HG03064 (cell line): Measurements from ENCODE around the gene MMP28.
"Not testable (repeated sequence)": the region's sequence is repeated elsewhere in the genome, so short reads cannot be mapped to it uniquely, and the experiment has no call there.

Source experiments
- ATAC-seq: cut with Tn5 transposase; IDR thresholded peaks from one replicate; pipeline ENCODE4 v1.9.1; 2021; ENCODE audit warnings: low read depth; ENCODE audit not compliant: unreplicated experiment

The MMP28 gene

DNA sequence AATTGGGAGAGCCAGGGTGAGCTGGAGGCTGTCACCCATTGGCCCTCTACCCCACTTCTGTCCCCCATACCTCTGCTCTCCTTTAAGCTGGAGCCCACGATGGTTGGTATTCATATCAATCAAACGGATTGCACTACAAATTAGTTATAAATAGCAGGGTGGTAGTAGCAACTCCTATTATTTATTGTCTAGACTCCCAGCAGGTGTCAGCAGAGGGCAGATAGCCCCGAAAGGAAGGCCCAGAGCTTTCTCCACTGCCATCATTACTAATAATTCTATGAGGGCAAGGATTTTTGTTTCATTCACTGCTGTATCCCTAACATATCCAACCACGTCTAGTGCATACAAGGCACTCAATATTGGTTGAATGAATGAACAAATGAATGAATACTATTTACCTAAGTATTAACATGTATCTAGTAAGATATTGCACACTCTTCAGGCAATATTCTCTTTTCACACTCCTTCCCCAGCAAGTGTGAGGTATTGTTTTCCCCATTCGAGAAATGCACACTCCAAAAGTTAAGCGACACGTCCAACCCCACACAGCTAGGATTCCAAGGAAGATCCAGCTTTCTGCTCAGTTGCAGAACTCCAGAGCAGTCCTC is 28.4 kb downstream of the MMP28 start:
- ATAC-seq = no peak

DNA sequence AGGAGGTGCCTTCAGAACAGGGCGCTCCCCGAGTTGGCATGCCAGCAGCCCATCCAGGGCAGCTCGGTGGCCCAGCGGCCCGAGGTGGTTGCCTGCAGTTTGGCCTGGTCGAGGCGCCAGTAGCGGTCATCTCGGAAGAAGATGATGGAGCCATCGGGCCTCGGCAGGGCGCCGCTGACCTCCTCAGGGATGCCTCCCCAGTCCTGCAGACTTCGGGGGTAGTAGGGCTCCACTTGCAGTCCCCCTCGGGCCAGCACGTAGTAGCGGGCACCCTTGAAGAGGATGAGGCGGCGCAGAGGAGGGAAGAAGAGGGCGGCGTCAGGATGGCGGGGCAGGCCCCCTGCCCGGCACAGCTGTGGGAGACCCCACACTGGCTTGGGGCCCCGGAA is 29.0 kb downstream of the MMP28 start:
- no peak for ATAC-seq

DNA sequence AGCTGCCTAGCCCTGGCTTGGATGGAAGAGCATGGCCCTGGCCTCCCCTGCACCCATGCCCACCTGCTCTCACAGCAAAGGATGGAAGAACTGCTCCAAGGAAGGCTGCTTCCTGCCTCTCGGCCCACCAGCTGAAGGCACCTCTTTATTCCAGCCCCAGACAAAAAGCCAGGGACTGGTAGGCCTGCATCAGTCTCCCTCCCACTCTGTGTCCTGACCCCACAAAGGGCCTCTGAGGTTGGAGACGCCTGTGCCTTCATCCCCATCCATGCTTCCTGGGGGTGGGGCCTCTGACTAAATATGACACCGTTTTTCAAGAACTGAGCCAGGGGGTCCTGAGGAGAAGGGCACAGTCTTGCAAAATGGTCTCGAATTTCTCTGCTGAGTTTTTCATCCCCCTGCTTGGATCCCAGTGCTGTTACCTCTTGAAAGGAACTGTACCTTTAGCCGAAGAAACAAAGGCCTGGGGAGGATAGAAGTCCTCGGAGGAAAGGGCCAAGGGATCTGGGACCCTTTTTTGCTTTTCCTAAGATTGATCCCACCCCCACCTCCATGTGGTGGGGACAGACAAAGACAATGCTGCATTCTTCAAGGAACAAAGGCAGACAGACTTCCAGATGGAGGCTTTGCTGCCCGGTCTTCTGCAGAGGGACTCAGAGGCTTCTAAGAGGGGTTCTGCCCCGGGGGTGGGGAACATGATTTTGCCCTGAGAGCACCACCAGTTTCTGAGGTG is 29.5 kb downstream of the MMP28 start:
- no peak for ATAC-seq

DNA sequence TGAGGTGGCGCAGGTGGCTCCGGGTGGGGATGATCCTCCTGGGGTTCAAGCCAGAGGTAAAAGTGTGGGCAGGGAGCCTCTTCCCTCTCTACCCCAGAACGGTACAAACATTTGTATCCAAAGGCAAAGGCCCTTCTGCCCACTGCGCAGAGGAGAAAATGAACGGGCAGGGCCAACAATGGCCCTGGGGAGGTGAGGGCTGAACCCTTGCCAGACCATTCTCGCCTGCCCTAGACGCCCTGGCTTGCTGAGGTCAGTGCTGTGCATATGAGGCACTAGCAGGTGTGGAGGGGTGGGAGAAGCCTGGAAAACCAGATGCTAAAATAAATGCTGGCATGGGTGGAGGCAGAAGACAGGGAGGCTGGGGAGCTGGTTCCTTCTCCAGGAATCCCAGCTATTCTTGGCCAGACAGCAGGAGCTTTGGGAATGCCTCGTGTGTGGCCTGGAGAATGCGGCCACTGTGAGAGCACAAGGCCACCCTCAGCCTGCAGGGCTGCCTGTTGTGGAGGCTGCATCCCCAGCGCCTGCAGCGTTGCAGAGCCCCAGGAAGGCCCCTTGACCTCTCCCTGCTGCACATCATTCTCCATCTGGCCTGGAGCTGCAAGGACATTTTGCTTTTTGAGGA is 30.2 kb downstream of the MMP28 start:
- ATAC-seq = no peak

DNA sequence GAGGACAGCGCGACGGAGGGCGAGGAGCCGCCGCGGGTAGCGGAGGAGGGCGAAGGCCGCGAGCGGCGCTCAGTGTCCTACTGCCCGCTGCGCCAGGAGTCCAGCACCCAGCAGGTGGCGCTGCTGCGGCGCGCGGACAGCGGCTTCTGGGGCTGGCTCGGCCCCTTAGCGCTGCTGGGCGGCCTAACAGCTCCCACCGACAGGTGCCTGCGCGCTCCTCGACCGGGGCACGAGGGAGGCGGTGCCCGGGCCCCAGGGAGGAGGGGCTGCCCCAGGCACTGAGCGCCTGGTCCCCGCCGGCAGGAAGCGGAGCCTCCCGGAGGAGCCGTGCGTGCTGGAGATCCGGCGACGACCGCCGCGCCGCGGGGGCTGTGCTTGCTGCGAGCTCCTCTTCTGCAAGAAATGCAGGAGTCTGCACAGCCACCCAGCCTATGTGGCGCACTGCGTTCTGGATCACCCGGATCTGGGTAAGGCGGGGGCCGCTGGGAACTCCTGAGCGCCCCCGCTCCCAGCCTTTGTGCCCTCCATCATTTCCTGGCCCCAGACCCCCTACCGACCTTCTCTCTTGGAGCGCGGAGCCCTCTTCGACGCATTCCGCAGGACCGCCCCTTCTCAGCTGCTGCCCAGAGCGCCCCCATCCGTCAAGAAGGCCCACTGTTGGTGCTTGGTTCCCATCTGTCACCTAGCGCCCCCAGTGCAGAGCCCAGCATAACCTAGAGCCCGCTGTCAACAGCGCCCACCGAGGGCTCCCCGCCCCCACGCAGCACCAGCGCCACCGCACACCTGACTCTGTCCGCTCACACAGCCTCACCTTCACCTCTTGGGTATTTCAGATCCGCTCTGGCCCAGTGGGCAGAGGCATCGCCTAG is 31.1 kb downstream of the MMP28 start:
- peak; percentile 83 for ATAC-seq

DNA sequence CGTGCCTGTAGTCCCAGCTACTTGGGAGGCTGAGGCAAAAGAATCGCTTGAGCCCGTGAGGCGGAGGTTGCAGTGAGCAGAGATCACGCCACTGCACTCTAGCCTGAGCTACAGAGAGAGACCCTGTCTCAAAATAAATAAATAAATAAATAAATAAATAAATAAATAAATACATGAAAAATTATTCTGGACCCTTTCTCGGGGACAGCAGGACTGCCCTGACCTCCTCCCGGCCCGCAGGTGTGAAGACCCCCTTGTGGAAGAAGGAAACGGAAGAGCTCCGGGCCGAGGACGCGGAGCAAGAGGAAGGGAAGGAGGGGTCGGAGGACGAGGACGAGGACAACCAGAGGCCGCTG is 31.7 kb downstream of the MMP28 start:
- no peak for ATAC-seq

DNA sequence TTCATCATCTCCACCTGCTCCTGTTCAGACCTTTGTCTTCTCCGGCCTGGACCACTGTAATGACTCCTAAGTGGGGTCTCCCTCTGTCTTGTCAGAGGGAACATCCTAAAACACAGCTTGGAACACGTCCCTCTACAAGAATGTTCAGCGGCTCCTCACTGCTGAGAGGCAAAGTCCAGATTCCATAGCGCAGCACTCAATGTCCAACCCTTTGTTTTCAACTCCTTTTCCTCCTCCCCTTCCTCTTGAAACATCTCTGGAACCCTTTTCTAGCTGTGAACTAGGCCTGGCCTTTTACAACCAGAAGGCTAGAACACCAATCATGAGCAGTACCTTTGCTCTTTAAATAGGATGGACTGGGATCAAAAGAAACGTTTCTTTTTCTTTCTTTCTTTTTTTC is 33.8 kb downstream of the MMP28 start:
- ATAC-seq = no peak

DNA sequence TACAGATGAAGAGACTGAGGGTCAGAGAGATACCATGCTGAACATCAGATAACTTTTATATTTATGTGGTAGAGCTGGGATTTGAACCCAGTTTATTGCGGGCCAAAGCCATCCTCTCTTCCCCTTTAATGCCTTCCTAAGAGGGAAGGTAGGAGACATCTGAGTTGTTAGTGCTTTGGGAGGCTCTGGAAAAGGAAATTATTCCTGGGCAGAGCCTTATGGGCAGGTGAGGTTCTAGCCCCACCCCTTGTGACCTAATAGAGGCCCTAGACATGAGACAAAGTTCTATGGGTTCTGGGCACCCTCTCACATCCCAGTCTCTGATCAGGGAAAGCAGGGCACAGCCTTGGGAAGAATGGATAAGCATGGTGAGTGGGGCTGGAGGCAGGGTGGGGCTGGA is 34.9 kb downstream of the MMP28 start, which contains the start of gene C17orf50:
Gene C17orf50, plus strand, starts transcription at position 301 of the 400 bp plus-strand sequence. Its CDS starts 55 bp downstream, at position 356.
- no peak for ATAC-seq

DNA sequence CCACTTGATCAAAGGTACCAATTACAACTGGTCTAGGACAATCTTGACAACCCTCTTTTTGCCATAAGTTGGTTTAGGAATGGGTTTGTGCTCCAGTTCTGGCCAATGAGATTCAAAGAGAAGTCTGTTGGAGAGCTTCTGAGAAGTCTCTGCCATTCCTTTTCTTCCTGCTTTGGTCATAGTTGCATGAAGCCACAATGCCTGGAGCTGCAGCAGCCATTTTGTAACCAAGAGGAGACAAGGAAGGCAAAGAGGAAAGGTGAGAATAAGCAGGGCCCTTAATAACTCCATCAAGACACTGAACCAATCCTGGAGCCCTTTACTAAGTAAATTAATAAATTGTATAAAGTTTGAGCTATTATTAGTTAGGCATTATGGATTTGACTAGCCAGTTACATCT is 38.2 kb downstream of the MMP28 start:
- ATAC-seq = no peak

DNA sequence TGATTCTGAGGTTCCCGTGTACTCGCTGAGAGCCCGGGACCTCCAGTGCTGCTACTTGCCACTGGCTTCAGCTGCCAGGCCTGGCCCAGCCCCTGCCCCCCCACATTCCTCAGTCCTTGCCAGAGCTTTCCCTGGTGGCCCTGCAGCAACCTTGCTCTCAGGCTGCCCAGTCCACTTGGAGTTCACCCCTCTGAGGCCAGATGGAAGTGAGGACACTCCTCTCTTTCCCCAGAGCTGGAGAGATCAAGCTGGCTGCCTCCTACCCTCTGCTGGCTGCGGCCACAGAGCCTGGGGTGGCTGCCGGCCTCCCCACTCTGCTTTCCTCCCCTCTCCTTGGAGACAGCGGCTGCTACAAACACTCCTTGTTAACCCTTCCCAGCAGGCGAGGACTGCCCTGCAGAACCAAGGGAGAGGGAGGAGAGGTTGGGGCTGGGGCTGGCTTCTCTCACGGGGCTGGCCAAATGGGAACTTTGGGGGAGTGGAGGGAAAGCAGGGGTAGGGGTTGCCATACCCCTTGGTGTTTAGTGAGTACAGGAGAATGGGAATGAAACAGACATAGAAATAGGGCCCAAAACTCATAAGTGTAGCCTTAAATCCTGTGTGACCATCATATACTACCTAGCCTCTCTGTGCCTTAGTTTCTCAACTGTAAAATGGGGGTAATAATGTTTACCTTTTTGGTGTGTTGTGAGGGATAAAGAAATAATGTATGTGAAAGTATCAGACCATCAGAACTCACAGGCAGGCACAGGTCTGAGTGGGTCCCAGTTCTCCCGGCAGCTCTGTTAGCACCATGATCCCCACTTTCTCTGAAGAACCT is 42.3 kb downstream of the MMP28 start, which contains the start of gene GAS2L2:
Gene GAS2L2, minus strand, starts transcription at position 295 of the 820 bp plus-strand sequence. CDS start 389 bp downstream, outside the sequence.
- no peak for ATAC-seq

DNA sequence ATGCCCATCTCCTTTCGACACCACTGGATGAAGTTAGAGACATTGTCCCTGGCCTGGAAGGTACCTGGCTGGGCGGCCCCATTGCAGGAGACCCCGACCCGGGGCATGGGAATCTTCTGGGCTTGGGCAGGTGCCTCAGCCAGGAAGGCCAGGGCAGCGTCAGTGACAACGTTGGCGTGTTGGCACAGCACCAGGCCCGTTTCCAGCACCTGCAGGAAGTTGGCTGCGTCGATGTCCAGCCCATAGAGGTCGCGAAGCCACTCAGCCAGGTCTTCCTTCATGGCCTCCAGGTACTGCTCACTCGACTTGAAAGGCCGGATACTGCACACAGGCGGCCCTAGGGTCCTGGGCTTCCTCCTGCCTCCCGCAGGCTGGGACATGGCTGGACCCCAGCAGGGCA is 43.0 kb downstream of the MMP28 start:
- no peak for ATAC-seq

DNA sequence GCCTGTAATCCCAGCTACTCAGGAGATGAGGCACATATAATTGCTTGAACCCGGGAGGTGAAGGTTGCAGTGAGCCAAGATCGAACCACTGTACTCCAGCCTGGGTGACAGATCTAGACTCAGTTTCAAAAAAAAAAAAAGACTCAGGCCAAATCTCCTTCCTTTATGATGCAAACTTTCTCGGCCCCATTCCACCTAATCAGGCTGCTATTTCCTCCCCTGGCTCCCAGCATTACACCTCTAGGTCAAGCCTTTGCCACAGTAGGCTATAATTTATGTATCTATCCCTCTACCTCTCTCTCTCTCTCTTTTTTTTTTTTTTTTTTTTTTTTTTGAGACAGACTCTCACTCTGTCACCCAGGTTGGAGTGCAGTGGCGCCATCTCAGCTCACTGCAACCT is 43.9 kb downstream of the MMP28 start:
- ATAC-seq = not testable (repeated sequence)

DNA sequence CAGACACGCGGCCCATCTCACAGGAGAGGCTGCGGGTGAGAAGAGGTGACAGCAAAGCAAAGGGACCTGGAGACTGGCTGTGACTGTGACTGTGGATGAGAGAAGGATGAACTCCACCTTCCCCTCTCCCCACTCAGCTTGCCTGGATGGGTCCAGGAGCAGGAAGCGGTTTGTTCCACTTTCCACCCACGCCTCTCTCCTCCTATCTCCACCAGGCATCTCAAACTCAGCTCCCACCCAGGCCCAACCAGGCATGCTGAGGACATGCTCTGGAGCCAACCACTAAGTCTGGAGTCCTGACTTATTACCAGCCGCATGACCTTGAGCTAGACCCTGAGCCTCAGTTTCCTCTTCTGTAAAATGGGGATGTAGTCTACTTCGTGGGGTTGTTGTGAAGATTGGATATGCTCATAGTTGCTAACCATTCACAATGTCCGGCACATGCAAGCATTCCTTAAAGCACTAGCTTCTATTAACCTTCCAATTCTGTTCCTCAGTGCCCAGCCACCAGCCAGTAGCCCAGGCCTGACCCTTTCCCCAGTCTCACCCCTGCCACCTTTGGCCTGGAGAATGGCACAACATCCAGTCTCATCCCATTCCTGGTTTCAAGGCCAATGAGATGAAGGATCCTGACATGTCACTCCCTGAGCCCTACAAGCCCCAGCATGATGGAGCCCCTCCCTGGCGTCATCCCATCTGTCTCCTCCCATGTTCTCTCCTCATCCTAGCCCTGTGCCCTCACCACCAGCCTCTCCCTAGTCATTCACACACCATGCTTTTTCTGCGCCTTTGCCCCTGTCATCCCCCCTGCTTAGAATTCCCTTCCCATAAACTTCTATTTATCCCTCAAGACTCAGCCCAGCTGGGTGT is 44.7 kb downstream of the MMP28 start:
- no peak for ATAC-seq

DNA sequence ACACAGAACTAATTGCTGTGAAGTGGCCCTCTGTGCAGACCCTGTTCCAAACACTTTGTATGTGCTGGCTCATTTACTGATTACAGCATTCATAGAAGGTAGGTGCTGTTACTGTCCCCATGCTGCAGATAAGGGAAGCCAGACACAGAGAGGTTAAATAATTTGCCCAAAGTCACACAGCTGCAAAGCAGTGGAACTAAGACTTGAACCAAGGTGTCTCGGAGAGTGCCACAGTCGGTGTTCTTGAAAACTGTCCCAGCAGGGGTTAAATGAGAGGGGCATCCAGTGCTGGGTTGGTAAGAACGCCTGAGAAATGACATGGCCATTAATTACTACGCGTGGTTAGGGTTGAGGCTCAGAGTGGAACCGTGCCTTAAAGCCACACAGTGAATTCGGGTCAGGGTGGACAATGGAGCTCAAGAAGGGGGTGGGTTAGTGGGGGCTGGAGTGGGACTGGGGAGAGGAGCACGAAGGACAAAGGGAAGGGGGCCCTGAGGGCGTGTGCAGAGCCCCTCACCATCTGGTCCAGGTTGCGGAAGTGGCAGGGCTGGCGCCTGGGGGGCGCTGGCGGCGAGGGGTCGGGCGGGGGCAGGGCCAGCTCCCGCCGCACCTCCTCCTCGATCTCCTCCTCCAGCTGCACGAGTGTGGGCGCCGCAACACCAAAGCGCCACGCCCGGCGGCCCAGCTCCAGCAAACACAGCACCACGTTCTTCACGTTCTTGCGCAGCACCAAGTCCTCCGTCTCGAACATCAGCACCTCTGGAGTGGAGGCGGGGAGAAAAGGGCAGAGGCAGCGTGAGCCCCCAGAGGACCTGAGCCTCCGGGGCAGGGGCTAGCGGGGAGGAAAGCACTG is 45.7 kb downstream of the MMP28 start:
- ATAC-seq = no peak

DNA sequence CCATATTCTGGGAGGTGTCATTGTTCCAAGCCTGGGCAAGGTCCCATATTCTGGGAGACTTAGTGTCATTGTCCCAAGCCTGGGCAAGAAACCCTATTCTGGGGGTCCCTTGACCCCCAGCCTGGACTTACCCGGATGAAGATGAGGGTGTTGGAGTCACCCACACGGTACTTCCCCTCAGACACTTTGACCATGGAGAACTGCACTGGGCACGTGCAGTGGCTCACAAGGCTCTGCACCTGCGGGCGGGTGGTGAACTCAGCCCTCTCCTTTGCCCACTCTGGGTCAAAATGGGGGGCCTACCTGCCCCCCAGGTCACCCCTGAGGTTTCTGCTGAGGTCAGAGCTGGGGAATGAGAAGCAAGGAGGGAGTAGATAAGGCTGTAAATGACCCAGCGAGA is 46.5 kb downstream of the MMP28 start:
- no peak for ATAC-seq

DNA sequence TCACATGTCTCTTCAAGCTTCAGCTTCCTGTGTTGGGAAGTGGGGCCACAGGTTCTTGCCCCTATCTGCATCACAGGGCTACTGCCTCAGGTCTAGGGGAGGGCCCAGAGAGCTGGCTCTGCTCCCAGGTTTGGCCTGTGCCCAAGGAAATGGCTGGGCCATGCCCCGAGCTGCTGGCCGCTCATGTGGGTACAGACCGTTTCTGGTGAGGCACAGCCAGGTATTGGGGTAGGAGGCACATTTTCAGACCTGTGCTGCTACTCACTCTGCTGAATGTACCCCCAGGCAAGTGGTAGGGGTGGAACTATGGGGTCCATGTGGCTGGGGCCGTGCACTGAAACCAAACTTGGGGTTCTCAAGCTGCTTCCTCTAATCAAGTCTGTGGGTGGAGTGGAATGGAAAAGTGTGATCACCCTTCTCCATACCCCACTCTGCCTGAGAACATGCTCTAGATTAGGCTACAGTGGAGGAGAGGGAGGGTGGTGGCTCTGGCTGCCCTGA is 47.0 kb downstream of the MMP28 start:
- no peak for ATAC-seq

DNA sequence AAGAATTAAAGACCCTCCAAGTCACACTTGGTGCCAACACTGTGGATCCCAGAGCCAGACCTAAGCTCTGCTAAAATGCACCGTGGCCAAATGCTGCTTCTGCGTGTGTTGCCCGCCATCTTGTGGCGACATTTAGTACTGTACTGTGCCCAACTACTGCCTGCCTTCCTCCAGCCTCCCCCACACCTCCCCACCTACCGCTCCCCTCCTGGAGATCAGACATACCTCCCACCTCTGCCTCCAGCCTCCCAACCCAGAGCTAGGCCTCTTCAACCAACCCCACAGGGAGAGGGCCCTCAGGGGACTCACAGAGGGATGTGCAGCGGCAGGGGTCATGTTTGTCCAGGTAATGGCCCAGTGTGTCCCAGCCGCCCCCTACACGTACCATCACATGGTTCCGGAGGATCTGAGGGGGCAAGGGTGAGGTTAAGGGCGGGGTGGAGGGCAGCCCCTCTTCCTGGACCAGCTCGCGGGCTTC is 47.9 kb downstream of the MMP28 start:
- no peak for ATAC-seq

DNA sequence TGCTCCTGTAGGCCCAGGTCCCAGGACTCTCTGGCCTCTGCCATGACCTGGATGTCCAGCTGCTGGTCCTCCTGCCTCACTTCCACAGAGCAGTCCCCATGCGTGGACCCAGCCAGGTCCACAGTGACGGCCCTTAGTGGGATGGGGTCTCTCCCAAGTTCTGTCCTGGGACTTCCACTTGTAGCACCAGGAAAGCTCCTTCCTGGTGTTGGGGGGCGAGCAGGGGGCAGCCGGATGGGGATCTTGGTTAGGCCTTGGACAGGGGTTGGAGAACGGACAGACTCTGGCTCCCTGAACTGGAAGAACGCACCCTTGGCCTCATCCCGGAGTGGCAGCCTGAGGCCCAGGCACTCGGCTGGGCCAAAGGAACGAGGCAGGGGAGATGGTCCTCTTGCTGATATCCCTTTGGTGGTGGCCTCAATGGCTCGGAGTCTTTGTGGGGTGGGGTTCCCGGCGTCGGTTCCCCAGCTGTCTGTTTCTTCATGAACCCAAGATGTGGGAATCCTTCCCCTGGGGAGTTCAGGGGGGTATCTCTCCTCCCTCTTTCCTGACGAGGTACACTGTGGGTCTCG is 49.6 kb downstream of the MMP28 start:
- no peak for ATAC-seq
